Peyer's patch (tissue), 4 donors: ENCODE data around the gene TAS2R31. TPM values are rescaled to one million over a fixed set of nuclear protein-coding genes. Genes with fewer than 3 reads are reported as not detected.
"Not testable (repeated sequence)": the region's sequence is repeated elsewhere in the genome, so short reads cannot be mapped to it uniquely, and the experiment has no call there.

Experiments
- DNase-seq, 3 donors: peaks; one replicate each; pipeline ENCODE4 v3.0.0-alpha.2; 2017 to 2019
- H3K27ac ChIP-seq, 4 donors: fragments of 200-600 bp; sonication (generic); one replicate each; pipeline ENCODE4 v1.5.1; 2016 to 2019
- H3K27me3 ChIP-seq, 2 donors: fragments of 200-600 bp; sonication (generic); one replicate each; pipeline ENCODE4 v1.5.1; 2019
- H3K36me3 ChIP-seq, 3 donors: fragments of 200-600 bp; sonication (generic); one replicate each; pipeline ENCODE4 v1.5.1; 2016 to 2019
- H3K4me1 ChIP-seq, 4 donors: fragments of 200-600 bp; sonication (generic); one replicate each; pipeline ENCODE4 v1.5.1; 2016 to 2019
- H3K4me3 ChIP-seq, 4 donors: fragments of 200-600 bp; sonication (generic); 1 replicate in 3 of 4; 2 replicates in 1 of 4; pipeline ENCODE4 v1.5.1; 2016 to 2019; ENCODE audit warnings: mild to moderate bottlenecking in 1 of 4
- H3K9me3 ChIP-seq, 4 donors: fragments of 200-600 bp; sonication (generic); one replicate each; pipeline ENCODE4 v1.5.1; 2016 to 2019; ENCODE audit warnings: mild to moderate bottlenecking in 1 of 4
- CTCF ChIP-seq, 6 experiments: fragments of 450-650 bp in 4 of 6; fragments of 200-600 bp in 2 of 6; sonication (generic) in 1 of 6; IDR thresholded peaks; one replicate each; pipeline ENCODE4 v1.5.1; 2017 to 2019; ENCODE audit warnings: antibody characterized with exemption in 6 of 6, mild to moderate bottlenecking in 3 of 6, moderate library complexity in 1 of 6
- POLR2A ChIP-seq, 2 donors: fragments of 450-650 bp; IDR thresholded peaks; one replicate each; pipeline ENCODE4 v1.5.1; 2017; ENCODE audit warnings: antibody characterized with exemption in 2 of 2, mild to moderate bottlenecking in 2 of 2, moderate library complexity in 2 of 2
- total RNA-seq, 4 donors: library from RNA; depleted of rRNA; stranded (reverse); fragments of >200 nt; gene quantifications; one replicate each; pipeline ENCODE4 v1.1.0, GENCODE V29; 2016

The TAS2R31 gene
- total RNA-seq, 4 donors from 2014 or later = 8.1 to 20.6 (median 11.1) TPM

GRCh38 chr12:11040162-11040561 lies 9.0 kb upstream of the TAS2R31 start:
- Histone ChIP-seq H3K27me3 (no peaks in the 10 kb centered on the region), H3K4me1 (no peaks in the 10 kb centered on the region), H3K36me3 (no peaks in the 10 kb centered on the region), H3K27ac (no peak overlapping the region), H3K9me3 (no peaks in the 10 kb centered on the region), H3K4me3 (no peak overlapping the region)
- no peak for DNase-seq
- TF ChIP-seq CTCF (IDR thresholded peaks at IDR 0.05) (no peak), POLR2A (IDR thresholded peaks at IDR 0.05) (no peak)

- Histone ChIP-seq H3K36me3 (no peaks in the 10 kb centered on the region), H3K9me3 (no peaks in the 10 kb centered on the region), H3K27me3 (no peaks in the 10 kb centered on the region), H3K4me3 (no peak overlapping the region), H3K27ac (no peak overlapping the region), H3K4me1 (no peaks in the 10 kb centered on the region)
- no peak for TF ChIP-seq POLR2A (IDR thresholded peaks at IDR 0.05)
- no peak for TF ChIP-seq CTCF (IDR thresholded peaks at IDR 0.05)
- no peak for DNase-seq
Measured at GRCh38 chr12:11039171-11039570, 8.0 kb upstream of the TAS2R31 start.

- not testable (repeated sequence) for H3K36me3 ChIP-seq, H3K27ac ChIP-seq, DNase-seq
Measured at GRCh38 chr12:11033959-11034358, 2.8 kb upstream of the TAS2R31 start.

GRCh38 chr12:11026118-11026517 lies 5.1 kb downstream of the TAS2R31 start:
- TF ChIP-seq CTCF (IDR thresholded peaks at IDR 0.05) (no peak), POLR2A (IDR thresholded peaks at IDR 0.05) (no peak)
- H3K4me1 ChIP-seq = no peaks in the 10 kb centered on the region
- H3K36me3 ChIP-seq = peaks cover 0 to 7% (median 0%) of the 10 kb centered on the region in 3 donors
- no peak for DNase-seq
- no peaks in the 10 kb centered on the region for H3K27me3 ChIP-seq
- H3K4me3 ChIP-seq = no peak overlapping the region
- H3K9me3 ChIP-seq = no peaks in the 10 kb centered on the region
- no peak overlapping the region for H3K27ac ChIP-seq

More at GRCh38 chr12:11033959-11034358, 2.8 kb upstream of the TAS2R31 start:
- not testable (repeated sequence) for H3K4me3 ChIP-seq, H3K9me3 ChIP-seq, H3K27me3 ChIP-seq, H3K4me1 ChIP-seq

- Histone ChIP-seq H3K36me3 (peaks cover 0 to 7% (median 0%) of the 10 kb centered on the region in 3 donors), H3K9me3 (no peaks in the 10 kb centered on the region), H3K4me1 (no peaks in the 10 kb centered on the region), H3K27me3 (no peaks in the 10 kb centered on the region), H3K4me3 (no peak overlapping the region), H3K27ac (no peak overlapping the region)
- no peak for TF ChIP-seq CTCF (IDR thresholded peaks at IDR 0.05)
- no peak for DNase-seq
Measured at GRCh38 chr12:11023387-11023786, 7.8 kb downstream of the TAS2R31 start.

GRCh38 chr12:11022520-11022919 lies 8.7 kb downstream of the TAS2R31 start, which contains the start of gene TAS2R19:
TAS2R19 (minus strand) TSS chr12:11022620; CDS start chr12:11022571, 49 bp downstream.
- no peak for TF ChIP-seq POLR2A (IDR thresholded peaks at IDR 0.05)
- TF ChIP-seq CTCF (IDR thresholded peaks at IDR 0.05) = no peak
- Histone ChIP-seq H3K4me1 (no peaks in the 10 kb centered on the region), H3K27ac (no peak within 1 kb of the TSS), H3K4me3 (no peak within 1 kb of the TSS), H3K9me3 (no peaks in the 10 kb centered on the region), H3K27me3 (no peaks in the 10 kb centered on the region), H3K36me3 (no peaks in the 10 kb centered on the region)
- no peak for DNase-seq
